Ectodermal cell (in vitro differentiated cells): ENCODE data around the gene AKAP13.

ENCODE experiments used
- H3K27ac ChIP-seq: 2 replicates; pipeline ENCODE4 v1.7.0; 2013; ENCODE audit warnings: mild to moderate bottlenecking, low read depth, low read length; ENCODE audit not compliant: insufficient read depth, poor library complexity, severe bottlenecking
- H3K27me3 ChIP-seq: 2 replicates; pipeline ENCODE4 v1.7.0; 2013; ENCODE audit warnings: mild to moderate bottlenecking, low read length; ENCODE audit not compliant: insufficient read depth, control insufficient read depth, poor library complexity, severe bottlenecking
- H3K36me3 ChIP-seq: one replicate; pipeline ENCODE4 v1.7.0; 2013; ENCODE audit warnings: low read length; ENCODE audit not compliant: control insufficient read depth, insufficient read depth
- H3K4me1 ChIP-seq: one replicate; pipeline ENCODE4 v1.7.0; 2013; ENCODE audit warnings: low read length; ENCODE audit not compliant: control insufficient read depth, insufficient read depth
- H3K4me3 ChIP-seq: 2 replicates; pipeline ENCODE4 v1.7.0; 2013; ENCODE audit warnings: low read depth, low read length, control low read depth; ENCODE audit not compliant: insufficient read depth
- H3K9me3 ChIP-seq: 2 replicates; pipeline ENCODE4 v1.7.0; 2013; ENCODE audit warnings: mild to moderate bottlenecking, low read length, moderate library complexity; ENCODE audit not compliant: control insufficient read depth
- WGBS, 2 experiments: methylation state at CpG; one replicate each; pipeline ENCODE4 v1.1.7; 2013; ENCODE audit warnings: missing lambda C conversion rate in 2 of 2; 5-methylcytosine and 5-hydroxymethylcytosine counted together

Gene AKAP13

GRCh38 chr15:85614059-85614458, 233.7 kb downstream of the AKAP13 start:
- Histone ChIP-seq H3K27ac (no peak overlapping the region), H3K4me3 (no peak overlapping the region), H3K9me3 (no peaks in the 10 kb centered on the region), H3K36me3 (no peaks in the 10 kb centered on the region), H3K27me3 (no peaks in the 10 kb centered on the region), H3K4me1 (peaks cover 17% of the 10 kb centered on the region)
- WGBS, 2 experiments: 92 to 94% methylated on average over 5 of the region's 5 CpGs

GRCh38 chr15:85615930-85616329, 235.5 kb downstream of the AKAP13 start:
- no peaks in the 10 kb centered on the region for H3K36me3 ChIP-seq
- H3K4me3 ChIP-seq: no peak overlapping the region
- peaks cover 36% of the 10 kb centered on the region for H3K4me1 ChIP-seq
- H3K27ac ChIP-seq: no peak overlapping the region
- no peaks in the 10 kb centered on the region for H3K27me3 ChIP-seq
- no peaks in the 10 kb centered on the region for H3K9me3 ChIP-seq

- peaks cover 40% of the 10 kb centered on the region for H3K4me1 ChIP-seq
- no peaks in the 10 kb centered on the region for H3K36me3 ChIP-seq
- no peaks in the 10 kb centered on the region for H3K9me3 ChIP-seq
- H3K4me3 ChIP-seq: no peak overlapping the region
- H3K27me3 ChIP-seq: no peaks in the 10 kb centered on the region
- H3K27ac ChIP-seq: no peak overlapping the region
Measured at GRCh38 chr15:85616549-85617110, 236.2 kb downstream of the AKAP13 start.

DNA sequence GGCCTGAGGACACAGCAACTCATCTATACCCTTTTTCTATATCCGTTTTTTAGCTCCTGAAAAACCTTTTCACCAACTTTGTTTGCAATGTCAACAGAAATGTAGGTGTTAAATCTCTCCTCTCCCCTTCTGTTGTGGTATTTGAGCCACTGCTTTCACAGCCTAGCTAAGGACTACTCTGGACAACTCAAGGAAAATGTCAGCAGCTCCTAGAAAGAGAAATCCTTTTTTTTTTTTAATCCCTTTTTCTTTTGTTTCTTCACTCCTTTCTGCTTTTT, 237.8 kb downstream of the AKAP13 start:
- 19 to 22% methylated on average over 1 of the region's 1 CpG for WGBS, 2 experiments
- Histone ChIP-seq H3K9me3 (no peaks in the 10 kb centered on the region), H3K4me1 (peaks cover 48% of the 10 kb centered on the region), H3K27me3 (no peaks in the 10 kb centered on the region), H3K4me3 (no peak overlapping the region), H3K36me3 (no peaks in the 10 kb centered on the region), H3K27ac (peak overlapping the region; percentile 16)

GRCh38 chr15:85618956-85619491, 238.6 kb downstream of the AKAP13 start:
- no peaks in the 10 kb centered on the region for H3K36me3 ChIP-seq
- no peak overlapping the region for H3K4me3 ChIP-seq
- H3K27me3 ChIP-seq: no peaks in the 10 kb centered on the region
- peak overlapping the region; percentile 89 for H3K27ac ChIP-seq
- H3K9me3 ChIP-seq: no peaks in the 10 kb centered on the region
- 3 to 4% methylated on average over 6 to 7 of the region's 8 CpGs for WGBS, 2 experiments
- H3K4me1 ChIP-seq: peaks cover 50% of the 10 kb centered on the region

GRCh38 chr15:85619992-85620689, 239.7 kb downstream of the AKAP13 start:
- H3K4me3 ChIP-seq: peak overlapping the region; percentile 3
- H3K9me3 ChIP-seq: no peaks in the 10 kb centered on the region
- 72 to 73% methylated on average over 9 of the region's 9 CpGs for WGBS, 2 experiments
- no peaks in the 10 kb centered on the region for H3K27me3 ChIP-seq
- no peaks in the 10 kb centered on the region for H3K36me3 ChIP-seq
- H3K4me1 ChIP-seq: peaks cover 50% of the 10 kb centered on the region
- peak overlapping the region; percentile 89 for H3K27ac ChIP-seq

GRCh38 chr15:85620690-85621049, 240.3 kb downstream of the AKAP13 start:
- WGBS, 2 experiments: 82 to 86% methylated on average over 3 of the region's 3 CpGs
- peak overlapping the region; percentile 89 for H3K27ac ChIP-seq

GRCh38 chr15:85621094-85621493, 240.7 kb downstream of the AKAP13 start:
- H3K4me3 ChIP-seq: no peak overlapping the region
- H3K4me1 ChIP-seq: peaks cover 50% of the 10 kb centered on the region
- H3K36me3 ChIP-seq: no peaks in the 10 kb centered on the region
- no peak overlapping the region for H3K27ac ChIP-seq
- H3K9me3 ChIP-seq: no peaks in the 10 kb centered on the region
- no peaks in the 10 kb centered on the region for H3K27me3 ChIP-seq
- 88 to 91% methylated on average over 3 to 4 of the region's 4 CpGs for WGBS, 2 experiments

More at GRCh38 chr15:85620690-85621049, 240.3 kb downstream of the AKAP13 start:
- Histone ChIP-seq H3K4me3 (no peak overlapping the region), H3K27me3 (no peaks in the 10 kb centered on the region), H3K4me1 (peaks cover 50% of the 10 kb centered on the region), H3K36me3 (no peaks in the 10 kb centered on the region), H3K9me3 (no peaks in the 10 kb centered on the region)

GRCh38 chr15:85622221-85622831, 241.9 kb downstream of the AKAP13 start:
- H3K4me1 ChIP-seq: peaks cover 52% of the 10 kb centered on the region

DNA sequence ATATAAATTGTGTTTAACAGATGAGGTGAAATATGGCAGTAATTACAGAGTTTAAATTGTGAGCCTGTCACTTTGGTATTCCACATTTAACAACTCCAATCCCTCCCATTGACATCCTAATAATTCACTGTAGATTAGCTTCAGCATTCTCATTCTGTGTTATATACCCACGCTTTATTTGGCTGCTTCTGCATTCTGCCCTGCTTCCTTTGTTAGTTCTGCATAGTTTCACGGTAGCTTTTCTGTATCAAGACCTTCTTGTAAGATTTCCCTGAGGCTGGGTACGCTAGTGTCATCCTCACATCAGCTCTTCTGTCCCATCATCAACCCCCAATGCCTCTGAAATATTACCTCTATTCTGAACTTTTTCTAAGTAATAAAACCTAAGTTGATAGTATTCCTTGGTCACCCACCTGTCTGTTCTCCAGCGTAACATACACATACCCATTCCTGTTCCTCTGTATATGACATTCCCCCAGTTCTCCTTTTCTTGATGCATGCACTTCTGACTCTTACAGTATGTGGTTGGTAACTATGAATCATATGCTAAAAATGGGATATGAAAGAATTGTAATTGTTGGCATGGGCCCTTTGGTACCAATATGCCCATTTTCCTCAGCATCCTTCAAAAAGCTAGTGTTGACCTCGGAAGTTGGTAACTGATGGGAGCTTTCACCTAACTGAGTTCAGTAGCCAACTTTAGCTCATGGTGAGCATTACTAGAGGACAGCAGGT, 243.1 kb downstream of the AKAP13 start:
- Histone ChIP-seq H3K4me3 (no peak overlapping the region), H3K27me3 (no peaks in the 10 kb centered on the region), H3K4me1 (peaks cover 44% of the 10 kb centered on the region), H3K9me3 (no peaks in the 10 kb centered on the region), H3K36me3 (no peaks in the 10 kb centered on the region), H3K27ac (no peak overlapping the region)
- 93 to 94% methylated on average over 5 of the region's 5 CpGs for WGBS, 2 experiments

More at GRCh38 chr15:85622221-85622831, 241.9 kb downstream of the AKAP13 start:
- no peak overlapping the region for H3K27ac ChIP-seq
- H3K9me3 ChIP-seq: no peaks in the 10 kb centered on the region
- no peaks in the 10 kb centered on the region for H3K36me3 ChIP-seq
- H3K4me3 ChIP-seq: no peak overlapping the region
- 96% methylated on average over 5 to 6 of the region's 6 CpGs for WGBS, 2 experiments
- H3K27me3 ChIP-seq: no peaks in the 10 kb centered on the region
